H1 (cell line): ENCODE measurements around the gene ADCY9. TPM values are rescaled to one million over a fixed set of nuclear protein-coding genes. Genes with fewer than 3 reads are reported as not detected.

ENCODE experiments used
- CTCF ChIA-PET: fragments of 300-600 bp; sonication (Branson Sonifier 250); formaldehyde crosslinking; loops from one replicate; lab custom pipeline; 2021; ENCODE audit not compliant: partially characterized antibody; lab: Charles Lee
- POLR2A ChIA-PET: fragments of 300-600 bp; sonication (Branson Sonifier 250); formaldehyde crosslinking; loops from one replicate; lab custom pipeline; 2021; ENCODE audit warnings: inconsistent platforms; ENCODE audit not compliant: partially characterized antibody; lab: Charles Lee
- DNase-seq, 2 experiments: peaks; one replicate each; pipeline versions ENCODE4 v3.0.0 to v3.0.0-alpha.2; 2010 to 2022; ENCODE audit warnings: low spot score in 2 of 2, low read depth in 1 of 2, mixed read lengths in 1 of 2
- FAIRE-seq: peaks from 2 replicates; lab custom pipeline; 2011; peaks lifted over from hg19 to GRCh38; lab: Jason Lieb, UNC
- H2AFZ ChIP-seq: 2 replicates; pipeline ENCODE4 v1.8.1; 2012; ENCODE audit warnings: low read length, inconsistent platforms
- H2AK5ac ChIP-seq: 2 replicates; pipeline ENCODE4 v1.6.1; 2013; ENCODE audit warnings: low read depth, low read length
- H2BK120ac ChIP-seq: replicated peaks from 2 replicates; pipeline ENCODE3; 2013; ENCODE audit warnings: low read depth, low read length, inconsistent platforms
- H2BK12ac ChIP-seq: 2 replicates; pipeline ENCODE4 v1.6.1; 2013; ENCODE audit warnings: low read depth, low read length
- H2BK15ac ChIP-seq: 2 replicates; pipeline ENCODE4 v1.6.1; 2013; ENCODE audit warnings: low read length
- H2BK20ac ChIP-seq: 2 replicates; pipeline ENCODE4 v1.6.1; 2013; ENCODE audit warnings: low read length
- H2BK5ac ChIP-seq: 2 replicates; pipeline ENCODE4 v1.6.1; 2013; ENCODE audit warnings: low read depth, low read length
- H3K14ac ChIP-seq: 2 replicates; pipeline ENCODE4 v1.6.1; 2013; ENCODE audit warnings: inconsistent platforms; ENCODE audit not compliant: insufficient read length
- H3K18ac ChIP-seq: 2 replicates; pipeline ENCODE4 v1.6.1; 2013; ENCODE audit warnings: low read length; ENCODE audit errors: extremely low read depth
- H3K23ac ChIP-seq: 2 replicates; pipeline ENCODE4 v1.6.1; 2013; ENCODE audit warnings: inconsistent platforms; ENCODE audit not compliant: insufficient read length
- H3K23me2 ChIP-seq: 2 replicates; pipeline ENCODE4 v1.6.1; 2013; ENCODE audit warnings: low read depth, low read length
- H3K27ac ChIP-seq: 2 replicates; pipeline ENCODE4 v1.6.1; 2011; ENCODE audit warnings: low read depth, low read length, inconsistent platforms
- H3K27me3 ChIP-seq, 4 experiments: replicated peaks in 1 of 4; 1 replicate in 1 of 4; 2 replicates in 3 of 4; pipeline versions ENCODE4 v1.6.1 to v1.8.1; 2011 to 2013; ENCODE audit warnings: low read length in 3 of 4, mild to moderate bottlenecking in 3 of 4, inconsistent platforms in 2 of 4, mixed read lengths in 2 of 4, moderate library complexity in 1 of 4; ENCODE audit not compliant: control insufficient read depth in 3 of 4, insufficient read depth in 3 of 4; ENCODE audit errors: extremely low read depth in 1 of 4
- H3K36me3 ChIP-seq, 4 experiments: 2 replicates each; pipeline versions ENCODE4 v1.6.1 to v1.8.1; 2011 to 2013; ENCODE audit warnings: mild to moderate bottlenecking in 4 of 4, low read length in 3 of 4, moderate library complexity in 2 of 4, control low read depth in 1 of 4, inconsistent platforms in 1 of 4; ENCODE audit not compliant: insufficient read depth in 4 of 4, control insufficient read depth in 2 of 4
- H3K4ac ChIP-seq: replicated peaks from 2 replicates; pipeline ENCODE3; 2013; ENCODE audit warnings: low read length, low read depth, mixed read lengths, inconsistent platforms; ENCODE audit not compliant: insufficient read length
- H3K4me1 ChIP-seq, 4 experiments: replicated peaks in 1 of 4; 1 replicate in 1 of 4; 2 replicates in 3 of 4; pipeline versions ENCODE4 v1.6.1 to v1.8.1; 2011 to 2013; ENCODE audit warnings: low read length in 3 of 4, inconsistent platforms in 2 of 4, mixed read lengths in 1 of 4; ENCODE audit not compliant: insufficient read depth in 4 of 4, control insufficient read depth in 3 of 4
- H3K4me2 ChIP-seq, 2 experiments: 2 replicates each; pipeline versions ENCODE4 v1.6.1 to v1.8.1; 2011 to 2013; ENCODE audit warnings: low read depth in 2 of 2, low read length in 2 of 2, control low read depth in 1 of 2, inconsistent platforms in 1 of 2, mild to moderate bottlenecking in 1 of 2; ENCODE audit not compliant: insufficient read depth in 1 of 2
- H3K4me3 ChIP-seq, 4 experiments: fragments of 200-600, 300-600 bp in 1 of 4; sonication (generic), shearing (Covaris generic), sonication (Bioruptor Twin) in 1 of 4; 2 replicates each; pipeline versions ENCODE4 v1.5.1 to v1.8.1; 2011 to 2016; ENCODE audit warnings: low read length in 4 of 4, low read depth in 3 of 4, control low read depth in 2 of 4, inconsistent platforms in 2 of 4, mild to moderate bottlenecking in 2 of 4, mixed read lengths in 1 of 4, moderate library complexity in 1 of 4; ENCODE audit not compliant: insufficient read depth in 2 of 4; ENCODE audit errors: extremely low read depth in 1 of 4
- H3K56ac ChIP-seq: replicated peaks from 2 replicates; pipeline ENCODE3; 2013; ENCODE audit warnings: low read depth, mild to moderate bottlenecking, mixed read lengths, low read length, inconsistent platforms; ENCODE audit not compliant: insufficient read length
- H3K79me1 ChIP-seq: 2 replicates; pipeline ENCODE4 v1.6.1; 2013; ENCODE audit warnings: low read depth, low read length, control low read depth
- H3K79me2 ChIP-seq, 2 experiments: 2 replicates each; pipeline versions ENCODE4 v1.6.1 to v1.8.1; 2012 to 2013; ENCODE audit warnings: low read length in 2 of 2, mild to moderate bottlenecking in 2 of 2, inconsistent platforms in 1 of 2; ENCODE audit not compliant: insufficient read depth in 2 of 2, control insufficient read depth in 1 of 2
- H3K9ac ChIP-seq, 4 experiments: replicated peaks in 1 of 4; 1 replicate in 1 of 4; 2 replicates in 3 of 4; pipeline versions ENCODE4 v1.6.1 to v1.8.1; 2011 to 2013; ENCODE audit warnings: low read depth in 3 of 4, low read length in 3 of 4, control low read depth in 2 of 4, mild to moderate bottlenecking in 2 of 4, moderate library complexity in 2 of 4, inconsistent platforms in 1 of 4; ENCODE audit errors: extremely low read depth in 1 of 4
- H3K9me3 ChIP-seq, 2 experiments: 2 replicates each; pipeline versions ENCODE4 v1.6.1 to v1.8.1; 2012 to 2013; ENCODE audit warnings: mild to moderate bottlenecking in 2 of 2, moderate library complexity in 2 of 2, control low read depth in 1 of 2, inconsistent platforms in 1 of 2, low read depth in 1 of 2, low read length in 1 of 2, mixed read lengths in 1 of 2; ENCODE audit not compliant: insufficient read depth in 2 of 2
- H4K20me1 ChIP-seq, 2 experiments: replicated peaks in 1 of 2; 2 replicates each; pipeline versions ENCODE3 to v1.8.1; 2011 to 2013; ENCODE audit warnings: inconsistent platforms in 2 of 2, low read length in 2 of 2, mild to moderate bottlenecking in 1 of 2; ENCODE audit not compliant: insufficient read depth in 2 of 2, control insufficient read depth in 1 of 2
- H4K5ac ChIP-seq: 2 replicates; pipeline ENCODE4 v1.6.1; 2013; ENCODE audit warnings: low read length, low read depth, mixed read lengths, inconsistent platforms; ENCODE audit not compliant: insufficient read length
- H4K8ac ChIP-seq: 2 replicates; pipeline ENCODE4 v1.8.0; 2013; ENCODE audit warnings: mild to moderate bottlenecking, moderate library complexity, low read length, inconsistent platforms; ENCODE audit not compliant: insufficient read depth; ENCODE audit errors: extremely low read depth
- H4K91ac ChIP-seq: replicated peaks from 2 replicates; pipeline ENCODE3; 2013; ENCODE audit warnings: low read length, mixed read lengths, inconsistent platforms; ENCODE audit not compliant: insufficient read length
- CEBPB ChIP-seq: IDR thresholded peaks from 2 replicates; pipeline ENCODE4 v1.6.1; 2012; ENCODE audit warnings: low read depth, low read length
- JUND ChIP-seq: IDR thresholded peaks from 2 replicates; pipeline ENCODE4 v1.6.1; 2011; ENCODE audit warnings: mild to moderate bottlenecking, improper control_type of control experiment, low read length
- KDM1A ChIP-seq: fragments of 200-600, 300-600 bp; sonication (generic); IDR thresholded peaks from 2 replicates; pipeline ENCODE4 v1.7.1; 2016; ENCODE audit warnings: mild to moderate bottlenecking, low read length, borderline replicate concordance
- KDM4A ChIP-seq: IDR thresholded peaks from one replicate; pipeline ENCODE4 v1.7.1; 2012; ENCODE audit warnings: low read depth, mild to moderate bottlenecking, moderate library complexity, low read length, inconsistent platforms; ENCODE audit not compliant: severe bottlenecking
- MAX ChIP-seq: IDR thresholded peaks from 2 replicates; pipeline ENCODE4 v1.6.1; 2012; ENCODE audit warnings: inconsistent platforms
- POLR2A ChIP-seq, 2 experiments: IDR thresholded peaks; 1 replicate in 1 of 2; 2 replicates in 1 of 2; pipeline ENCODE4 v1.6.1; 2011; ENCODE audit warnings: low read depth in 2 of 2, low read length in 2 of 2, mild to moderate bottlenecking in 2 of 2; ENCODE audit errors: control extremely low read depth in 1 of 2
- POLR2AphosphoS5 ChIP-seq: IDR thresholded peaks from 2 replicates; pipeline ENCODE4 v1.6.1; 2011; ENCODE audit warnings: low read depth, low read length
- RBBP5 ChIP-seq: IDR thresholded peaks from 2 replicates; pipeline ENCODE4 v1.7.1; 2012; ENCODE audit warnings: low read depth, mild to moderate bottlenecking, inconsistent platforms, low read length, moderate library complexity, borderline replicate concordance
- RNF2 ChIP-seq: fragments of 200-900, 300-1000 bp; sonication (generic); IDR thresholded peaks from 2 replicates; pipeline ENCODE4 v1.7.1; 2016; ENCODE audit warnings: borderline replicate concordance, low read depth, mild to moderate bottlenecking, antibody characterized with exemption, low read length; ENCODE audit not compliant: poor library complexity, severe bottlenecking; ENCODE audit errors: missing control alignments
- SIN3A ChIP-seq, 2 experiments: IDR thresholded peaks in 1 of 2; conservative IDR thresholded peaks in 1 of 2; 2 replicates each; pipeline ENCODE4 v1.6.1; 2011 to 2012; ENCODE audit warnings: low read length in 2 of 2, improper control_type of control experiment in 1 of 2, low read depth in 1 of 2, mild to moderate bottlenecking in 1 of 2
- SP1 ChIP-seq: IDR thresholded peaks from 2 replicates; pipeline ENCODE4 v1.6.1; 2011; ENCODE audit warnings: low read depth, low read length
- TEAD4 ChIP-seq: IDR thresholded peaks from 2 replicates; pipeline ENCODE4 v1.6.1; 2012; ENCODE audit warnings: low read depth, low read length, inconsistent platforms, mixed read lengths
- YY1 ChIP-seq: IDR thresholded peaks from 2 replicates; pipeline ENCODE4 v1.6.1; 2011; ENCODE audit warnings: low read depth, mild to moderate bottlenecking, low read length
- WGBS, 2 experiments: shearing (Covaris generic) in 1 of 2; methylation state at CpG; one replicate each; pipeline versions ENCODE4 v1.1.6 to v1.1.7; 2013 to 2015; ENCODE audit warnings: low lambda C conversion rate in 2 of 2, mixed read lengths in 2 of 2, inconsistent platforms in 1 of 2, low coverage in 1 of 2, missing lambda C conversion rate in 1 of 2; ENCODE audit not compliant: insufficient replicate concordance in 2 of 2, insufficient coverage in 1 of 2, insufficient read length in 1 of 2; ENCODE audit errors: extremely low coverage in 1 of 2, missing lambda C conversion rate in 1 of 2; 5-methylcytosine and 5-hydroxymethylcytosine counted together
- polyA plus RNA-seq, 7 experiments: library from polyadenylated mRNA; depleted of rRNA in 3 of 7; stranded (reverse) in 5 of 7; unstranded in 2 of 7; fragments of >200 nt in 5 of 7; fragments of 200-250 nt in 2 of 7; gene quantifications; 1 replicate in 5 of 7; 2 replicates in 1 of 7; 4 replicates in 1 of 7; pipeline versions ENCODE4 v1.2.1 to v1.2.3, GENCODE V29; 2011 to 2013; ENCODE audit warnings: missing spikeins in 2 of 7, mixed read lengths in 2 of 7
- total RNA-seq: library from RNA; stranded (reverse); fragmentation: NEBNext Ultra II Directional; extraction: Animal tissue kit (Norgen Biotek cat#: 25700); gene quantifications from 2 replicates; pipeline ENCODE4 v1.2.1, GENCODE V29; 2021

Gene ADCY9
- total and polyA plus RNA-seq, 2 of the 8 experiments (the other 6 are each of a cell fraction or from before 2014, with no cell fraction given) = 5.4 to 13.1 TPM

- Histone ChIP-seq H3K23me2 (0 out of 2 replicates have a peak, but pooled peaks cover 2% of the 10 kb centered on the region), H3K79me1 (no peaks in the 10 kb centered on the region; the same call in 1 of the 2 replicates), H3K56ac (no peak overlapping the region), H3K4me3 (no peak overlapping the region), H3K79me2 (no peaks in the 10 kb centered on the region), H3K36me3 (no peaks in the 10 kb centered on the region), H3K9ac (no peak overlapping the region), H3K4ac (no peak overlapping the region), H2AK5ac (no peak overlapping the region), H3K4me2 (no peak overlapping the region), H3K18ac (no peak overlapping the region), H2BK20ac (no peak overlapping the region), H2BK15ac (no peak overlapping the region), H2BK12ac (no peak overlapping the region), H3K23ac (no peak overlapping the region), H4K8ac (no peak overlapping the region), H2BK5ac (no peak overlapping the region), H2BK120ac (no peak overlapping the region), H4K20me1 (peaks cover 0 to 1% of the 10 kb centered on the region in 2 experiments), H3K9me3 (no peaks in the 10 kb centered on the region), H3K14ac (no peak overlapping the region), H3K27ac (no peak overlapping the region), H4K91ac (no peak overlapping the region), H4K5ac (no peak overlapping the region), H3K27me3 (no peaks in the 10 kb centered on the region), H3K4me1 (peaks cover 0 to 3% (median 0%) of the 10 kb centered on the region in 4 experiments; a peak in 2 of 7 replicates), H2AFZ (no peak overlapping the region)
- WGBS, 2 experiments = 97% methylated on average over 4 of the region's 4 CpGs; no CpG with 5 or more reads in 1 of the 2 experiments
- DNase-seq (no peak), FAIRE-seq (no peak)
- POLR2A ChIA-PET = interaction anchor here (1.5 kb wide), 1 partner anchor 165 kb away, joined by 3 read pairs; no protein-coding TSS in a partner anchor
- CTCF ChIA-PET = interaction anchor here (0.7 to 1.6 kb wide), 2 partner anchors 13 to 20 kb away, joined by 4 read pairs; no protein-coding TSS in a partner anchor
- TF ChIP-seq RBBP5 (no peak), MAX (no peak), POLR2AphosphoS5 (no peak), JUND (no peak), CEBPB (no peak), TEAD4 (no peak), KDM1A (no peak), YY1 (no peak), SP1 (no peak), RNF2 (no peak), KDM4A (no peak), POLR2A (IDR thresholded peaks at IDR 0.05; ENCODE audit: control extremely low read depth in 1 of 2, low read depth in 2 of 2, low read length in 2 of 2) (no peak), SIN3A (conservative IDR thresholded peaks at IDR 0.05 in 1 of 2, IDR thresholded peaks at IDR 0.05 in 1 of 2; ENCODE audit: low read depth in 1 of 2, low read length in 2 of 2) (no peak)
Observed at GRCh38 chr16:4106516-4106915, 9.7 kb downstream of the ADCY9 start.
